Measurements from ENCODE around the gene REEP6.

DNA sequence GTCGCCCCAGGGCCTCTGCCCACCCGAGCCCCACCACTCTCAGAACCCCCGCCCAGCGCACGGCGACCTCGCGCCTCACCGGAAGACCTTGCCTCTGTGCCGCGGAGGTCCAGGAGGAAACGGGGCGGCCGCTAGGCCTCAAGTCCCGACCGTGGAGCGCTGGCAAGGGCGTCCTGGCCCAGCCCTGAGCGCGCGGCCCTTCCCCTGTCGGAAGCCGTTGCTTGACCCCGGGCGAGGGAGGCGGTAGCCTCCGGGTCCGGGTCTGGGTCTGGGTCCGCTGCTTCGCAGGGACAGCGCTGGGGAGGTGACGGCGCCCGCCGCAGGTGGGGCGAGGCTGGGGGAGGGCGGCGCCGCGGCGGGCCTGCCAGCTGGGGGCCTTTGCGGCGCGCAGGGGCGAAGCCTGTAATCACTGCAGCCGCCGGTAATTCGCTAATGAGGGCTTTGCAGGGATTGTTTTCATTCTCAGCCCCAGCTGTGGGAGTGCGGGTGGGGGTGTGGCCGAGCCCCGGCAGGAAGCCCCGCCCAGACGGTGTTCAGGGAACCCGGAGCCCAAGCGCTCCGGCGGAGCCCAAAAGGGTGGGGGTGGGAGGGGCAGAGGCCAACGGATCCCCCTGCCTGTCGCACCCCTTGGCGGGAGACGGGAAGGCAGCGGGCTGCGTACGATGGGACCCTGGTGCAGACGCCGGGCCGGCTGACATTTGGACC, 20.5 kb upstream of the REEP6 start:
- TF ChIP-seq, protein P1, sequence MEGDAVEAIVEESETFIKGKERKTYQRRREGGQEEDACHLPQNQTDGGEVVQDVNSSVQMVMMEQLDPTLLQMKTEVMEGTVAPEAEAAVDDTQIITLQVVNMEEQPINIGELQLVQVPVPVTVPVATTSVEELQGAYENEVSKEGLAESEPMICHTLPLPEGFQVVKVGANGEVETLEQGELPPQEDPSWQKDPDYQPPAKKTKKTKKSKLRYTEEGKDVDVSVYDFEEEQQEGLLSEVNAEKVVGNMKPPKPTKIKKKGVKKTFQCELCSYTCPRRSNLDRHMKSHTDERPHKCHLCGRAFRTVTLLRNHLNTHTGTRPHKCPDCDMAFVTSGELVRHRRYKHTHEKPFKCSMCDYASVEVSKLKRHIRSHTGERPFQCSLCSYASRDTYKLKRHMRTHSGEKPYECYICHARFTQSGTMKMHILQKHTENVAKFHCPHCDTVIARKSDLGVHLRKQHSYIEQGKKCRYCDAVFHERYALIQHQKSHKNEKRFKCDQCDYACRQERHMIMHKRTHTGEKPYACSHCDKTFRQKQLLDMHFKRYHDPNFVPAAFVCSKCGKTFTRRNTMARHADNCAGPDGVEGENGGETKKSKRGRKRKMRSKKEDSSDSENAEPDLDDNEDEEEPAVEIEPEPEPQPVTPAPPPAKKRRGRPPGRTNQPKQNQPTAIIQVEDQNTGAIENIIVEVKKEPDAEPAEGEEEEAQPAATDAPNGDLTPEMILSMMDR (IDR thresholded peaks at IDR 0.05 in 8 of 11, conservative IDR thresholded peaks at IDR 0.05 in 3 of 11): no peak
- no peak for TF ChIP-seq POLR2A (IDR thresholded peaks at IDR 0.05)
